NB4 (cell line): ENCODE results near the gene GPC3.

Experiments
- CTCF ChIP-seq: IDR thresholded peaks from one replicate; pipeline ENCODE4 v1.5.1; 2012; ENCODE audit warnings: low read depth, low read length
- MAX ChIP-seq: IDR thresholded peaks from 2 replicates; pipeline ENCODE4 v1.6.1; 2011; ENCODE audit warnings: low read depth, low read length
- MYC ChIP-seq: IDR thresholded peaks from 2 replicates; pipeline ENCODE4 v1.6.1; 2011; ENCODE audit warnings: low read depth, low read length
- POLR2A ChIP-seq: IDR thresholded peaks from 2 replicates; pipeline ENCODE4 v1.6.1; 2011; ENCODE audit warnings: mild to moderate bottlenecking; ENCODE audit not compliant: insufficient read length; ENCODE audit errors: extremely low read depth

- TF ChIP-seq CTCF (no peak), POLR2A (no peak), MYC (no peak), MAX (no peak)
Observed at GRCh38 chrX:133534172-133534571, 451.2 kb downstream of the GPC3 start.
